Trophoblast cell (in vitro differentiated cells and primary cell): ENCODE measurements around the gene KRTAP10-8.
"Not testable (repeated sequence)": the region's sequence is repeated elsewhere in the genome, so short reads cannot be mapped to it uniquely, and the experiment has no call there.

Experiments used
- DNase-seq, 2 donors: peaks; one replicate each; pipeline ENCODE4 v3.0.0-alpha.2; 2016
- H2AFZ ChIP-seq: 2 replicates; pipeline ENCODE4 v1.6.1; 2013; ENCODE audit warnings: low read length, moderate library complexity, mild to moderate bottlenecking; ENCODE audit not compliant: insufficient read depth, poor library complexity
- H2AK5ac ChIP-seq: 2 replicates; pipeline ENCODE4 v1.6.1; 2013; ENCODE audit warnings: mild to moderate bottlenecking, low read length
- H2BK120ac ChIP-seq: 2 replicates; pipeline ENCODE4 v1.6.1; 2013; ENCODE audit warnings: low read length, mild to moderate bottlenecking, moderate library complexity; ENCODE audit not compliant: insufficient read depth, poor library complexity
- H2BK12ac ChIP-seq: 2 replicates; pipeline ENCODE4 v1.6.1; 2013; ENCODE audit warnings: mild to moderate bottlenecking, low read length, moderate library complexity
- H2BK5ac ChIP-seq: 2 replicates; pipeline ENCODE4 v1.6.1; 2013; ENCODE audit warnings: low read length, low read depth, moderate library complexity, mild to moderate bottlenecking; ENCODE audit not compliant: poor library complexity
- H3K14ac ChIP-seq: 2 replicates; pipeline ENCODE4 v1.6.1; 2013; ENCODE audit warnings: mild to moderate bottlenecking, low read length
- H3K18ac ChIP-seq: 2 replicates; pipeline ENCODE4 v1.6.1; 2013; ENCODE audit warnings: mild to moderate bottlenecking, low read length
- H3K23ac ChIP-seq: 2 replicates; pipeline ENCODE4 v1.6.1; 2013; ENCODE audit warnings: low read length
- H3K27ac ChIP-seq: 2 replicates; pipeline ENCODE4 v1.5.1; 2013; ENCODE audit warnings: low read depth, mild to moderate bottlenecking, inconsistent platforms, low read length, moderate library complexity
- H3K27me3 ChIP-seq: 2 replicates; pipeline ENCODE4 v1.6.1; 2013; ENCODE audit warnings: inconsistent platforms, mild to moderate bottlenecking, low read length, moderate library complexity; ENCODE audit not compliant: insufficient read depth
- H3K36me3 ChIP-seq, 2 experiments: 1 replicate in 1 of 2; 2 replicates in 1 of 2; pipeline ENCODE4 v1.6.1; 2013; ENCODE audit warnings: low read length in 2 of 2, mild to moderate bottlenecking in 2 of 2, moderate library complexity in 1 of 2; ENCODE audit not compliant: insufficient read depth in 2 of 2, control insufficient read depth in 1 of 2
- H3K4ac ChIP-seq: 2 replicates; pipeline ENCODE4 v1.6.1; 2013; ENCODE audit warnings: low read depth, mild to moderate bottlenecking, low read length, moderate library complexity
- H3K4me1 ChIP-seq, 2 experiments: 1 replicate in 1 of 2; 2 replicates in 1 of 2; pipeline ENCODE4 v1.6.1; 2013; ENCODE audit warnings: low read length in 2 of 2, mild to moderate bottlenecking in 2 of 2, moderate library complexity in 1 of 2; ENCODE audit not compliant: insufficient read depth in 2 of 2, control insufficient read depth in 1 of 2
- H3K4me2 ChIP-seq: 2 replicates; pipeline ENCODE4 v1.6.1; 2013; ENCODE audit warnings: inconsistent platforms, mild to moderate bottlenecking, low read length, moderate library complexity
- H3K4me3 ChIP-seq: 2 replicates; pipeline ENCODE4 v1.5.1; 2013; ENCODE audit warnings: mild to moderate bottlenecking, low read depth, low read length, inconsistent platforms
- H3K79me1 ChIP-seq: one replicate; pipeline ENCODE4 v1.6.1; 2013; ENCODE audit warnings: low read length
- H3K79me2 ChIP-seq: 2 replicates; pipeline ENCODE4 v1.6.1; 2013; ENCODE audit warnings: low read length, mild to moderate bottlenecking; ENCODE audit not compliant: control insufficient read depth, insufficient read depth, poor library complexity
- H3K9ac ChIP-seq: 2 replicates; pipeline ENCODE4 v1.6.1; 2013; ENCODE audit warnings: mild to moderate bottlenecking, low read length
- H3K9me3 ChIP-seq: 2 replicates; pipeline ENCODE4 v1.6.1; 2013; ENCODE audit warnings: low read depth, mild to moderate bottlenecking, control low read depth, inconsistent platforms, low read length; ENCODE audit not compliant: insufficient read depth
- H4K12ac ChIP-seq: 2 replicates; pipeline ENCODE4 v1.6.1; 2013; ENCODE audit warnings: low read depth, mild to moderate bottlenecking, low read length, moderate library complexity
- H4K8ac ChIP-seq: 2 replicates; pipeline ENCODE4 v1.6.1; 2013; ENCODE audit warnings: low read depth, mild to moderate bottlenecking, low read length, moderate library complexity
- H4K91ac ChIP-seq: one replicate; pipeline ENCODE4 v1.6.1; 2013; ENCODE audit warnings: low read depth, mild to moderate bottlenecking, low read length, moderate library complexity
- WGBS: extraction: QIAGEN DNeasy Blood & Tissue Kit; methylation state at CpG from one replicate; pipeline ENCODE4 v1.1.7; 2013; ENCODE audit warnings: missing lambda C conversion rate; ENCODE audit not compliant: insufficient read length, insufficient coverage; ENCODE audit errors: extremely low coverage; 5-methylcytosine and 5-hydroxymethylcytosine counted together

The KRTAP10-8 gene

GRCh38 chr21:44591801-44592130 is 20.1 kb upstream of the KRTAP10-8 start:
- H2AK5ac ChIP-seq, H2AFZ ChIP-seq, H3K14ac ChIP-seq, H3K79me2 ChIP-seq, H3K36me3 ChIP-seq, H3K27me3 ChIP-seq, DNase-seq, H2BK5ac ChIP-seq, H4K12ac ChIP-seq, H3K23ac ChIP-seq, H3K9me3 ChIP-seq, H3K4me2 ChIP-seq, H3K4ac ChIP-seq, H3K9ac ChIP-seq, H4K91ac ChIP-seq, H2BK120ac ChIP-seq, H3K4me3 ChIP-seq, H3K27ac ChIP-seq, H3K18ac ChIP-seq, H4K8ac ChIP-seq, H2BK12ac ChIP-seq: not testable (repeated sequence)
- H3K79me1 ChIP-seq: peaks cover 10% of the 10 kb centered on the region
- WGBS: no CpG with 5 or more reads among the region's 4 CpGs
- peaks cover 3 to 17% of the 10 kb centered on the region in 2 experiments for H3K4me1 ChIP-seq

- H4K8ac ChIP-seq: no peak within 1 kb of the TSS
- no peak within 1 kb of the TSS for H2AFZ ChIP-seq
- H3K9ac ChIP-seq: no peak within 1 kb of the TSS
- WGBS: no CpG with 5 or more reads among the region's 33 CpGs
- H4K12ac ChIP-seq: no peak within 1 kb of the TSS
- peaks cover 4% of the 10 kb centered on the region for H3K9me3 ChIP-seq
- peak within 1 kb of the TSS; percentile 41 for H2BK120ac ChIP-seq
- no peak for DNase-seq
- no peak within 1 kb of the TSS for H3K18ac ChIP-seq
- H3K4me2 ChIP-seq: no peak within 1 kb of the TSS
- H3K14ac ChIP-seq: no peak within 1 kb of the TSS
- H3K27me3 ChIP-seq: no peaks in the 10 kb centered on the region
- H2BK5ac ChIP-seq: no peak within 1 kb of the TSS
- no peak within 1 kb of the TSS for H3K27ac ChIP-seq
- H2BK12ac ChIP-seq: peak within 1 kb of the TSS; percentile 29
- H3K36me3 ChIP-seq: no peaks in the 10 kb centered on the region
- H4K91ac ChIP-seq: peak within 1 kb of the TSS; percentile 49
- peak within 1 kb of the TSS; percentile 27 for H2AK5ac ChIP-seq
- no peak within 1 kb of the TSS for H3K4me3 ChIP-seq
- no peak within 1 kb of the TSS for H3K23ac ChIP-seq
- peaks cover 3 to 17% of the 10 kb centered on the region in 2 experiments for H3K4me1 ChIP-seq
- no peaks in the 10 kb centered on the region for H3K79me2 ChIP-seq
- H3K79me1 ChIP-seq: peaks cover 10% of the 10 kb centered on the region
- H3K4ac ChIP-seq: no peak within 1 kb of the TSS
These were observed 19.2 kb upstream of the KRTAP10-8 start, which contains the start of gene KRTAP10-6 for GRCh38 chr21:44592446-44593311. Gene KRTAP10-6 (minus strand): TSS chr21:44592505. CDS start chr21:44592484, 21 bp downstream.

GRCh38 chr21:44593598-44594405 is 18.1 kb upstream of the KRTAP10-8 start:
- H2BK12ac ChIP-seq: peak overlapping the region; percentile 16
- no peak overlapping the region for H3K9ac ChIP-seq
- WGBS: no CpG with 5 or more reads among the region's 20 CpGs

GRCh38 chr21:44594406-44594916 is 17.4 kb upstream of the KRTAP10-8 start:
- Histone ChIP-seq H2BK120ac (peak overlapping the region; percentile 7), H2AK5ac (no peak overlapping the region), H3K4me2 (no peak overlapping the region), H3K79me1 (peaks cover 10% of the 10 kb centered on the region), H2BK12ac (peak overlapping the region; percentile 27), H3K9ac (no peak overlapping the region), H3K4me1 (peaks cover 3 to 17% of the 10 kb centered on the region in 2 experiments), H3K79me2 (no peaks in the 10 kb centered on the region), H4K12ac (no peak overlapping the region), H3K36me3 (no peaks in the 10 kb centered on the region), H3K27me3 (no peaks in the 10 kb centered on the region), H3K23ac (no peak overlapping the region), H3K14ac (no peak overlapping the region), H2AFZ (no peak overlapping the region), H3K4ac (no peak overlapping the region), H3K4me3 (no peak overlapping the region), H3K27ac (no peak overlapping the region), H3K9me3 (peaks cover 4% of the 10 kb centered on the region), H2BK5ac (no peak overlapping the region), H4K91ac (peak overlapping the region; percentile 69), H3K18ac (no peak overlapping the region), H4K8ac (no peak overlapping the region)
- no CpG with 5 or more reads among the region's 12 CpGs for WGBS
- no peak for DNase-seq

More at GRCh38 chr21:44593598-44594405, 18.1 kb upstream of the KRTAP10-8 start:
- Histone ChIP-seq H3K36me3 (no peaks in the 10 kb centered on the region), H3K27ac (no peak overlapping the region), H3K79me1 (peaks cover 10% of the 10 kb centered on the region), H4K8ac (peak overlapping the region; percentile 5), H3K4ac (no peak overlapping the region), H2AFZ (no peak overlapping the region), H3K27me3 (no peaks in the 10 kb centered on the region), H3K23ac (no peak overlapping the region), H4K91ac (peak overlapping the region; percentile 69), H3K4me3 (no peak overlapping the region), H3K79me2 (no peaks in the 10 kb centered on the region), H2BK120ac (peak overlapping the region; percentile 8), H3K14ac (peak overlapping the region; percentile 66), H2BK5ac (peak overlapping the region; percentile 1), H3K9me3 (peaks cover 4% of the 10 kb centered on the region), H3K4me2 (no peak overlapping the region), H2AK5ac (no peak overlapping the region), H3K4me1 (peaks cover 3 to 17% of the 10 kb centered on the region in 2 experiments), H4K12ac (peak overlapping the region; percentile 47), H3K18ac (no peak overlapping the region)
- peak; percentile 28 to 44 for DNase-seq
